Subcutaneous adipose tissue (tissue), 4 donors: ENCODE results near the gene COL16A1. TPM values are rescaled to one million over a fixed set of nuclear protein-coding genes. Genes with fewer than 3 reads are reported as not detected.

Experiments used
- CTCF ChIP-seq: fragments of 450-650 bp; IDR thresholded peaks from one replicate; pipeline ENCODE4 v1.5.1; 2016; ENCODE audit warnings: low read depth, mild to moderate bottlenecking, control low read depth, antibody characterized with exemption, moderate library complexity
- total RNA-seq, 4 donors: library from RNA; depleted of rRNA; stranded (reverse); fragments of >200 nt; gene quantifications; one replicate each; pipeline ENCODE4 v1.1.0, GENCODE V29; 2016

Gene COL16A1
- total RNA-seq, 4 donors from 2014 or later: 24.0 to 79.1 (median 55.0) TPM

GRCh38 chr1:31662463-31662862 lies 41.4 kb downstream of the COL16A1 start:
- TF ChIP-seq CTCF: no peak

GRCh38 chr1:31661856-31662255 lies 42.0 kb downstream of the COL16A1 start:
- no peak for TF ChIP-seq CTCF

- TF ChIP-seq CTCF: no peak
Observed at GRCh38 chr1:31660871-31661455, 42.9 kb downstream of the COL16A1 start.

- TF ChIP-seq CTCF: no peak
Observed at GRCh38 chr1:31659889-31660288, 43.9 kb downstream of the COL16A1 start.

- no peak for TF ChIP-seq CTCF
Observed at GRCh38 chr1:31658721-31659120, 45.1 kb downstream of the COL16A1 start.

- no peak for TF ChIP-seq CTCF
Observed at GRCh38 chr1:31657972-31658510, 45.8 kb downstream of the COL16A1 start.

GRCh38 chr1:31657020-31657804 lies 46.6 kb downstream of the COL16A1 start:
- TF ChIP-seq CTCF: no peak
